GM13976 (cell line): ENCODE data around the gene PEF1.

Source experiments
- DNase-seq: peaks from one replicate; pipeline ENCODE4 v3.0.0; 2012; ENCODE audit warnings: low spot score
- in situ Hi-C: fragments of 300-500 bp; cut with MboI; formaldehyde crosslinking; loops from one replicate; pipeline ENCODE4 v1.12.0; 2022; ENCODE audit warnings: low sequenced_read_pairs, mixed read lengths, inconsistent platforms; ENCODE audit not compliant: unreplicated experiment
- TF ChIP-seq, protein P1 (sequence below): IDR thresholded peaks from 2 replicates; pipeline ENCODE4 v1.5.1; 2012; ENCODE audit warnings: borderline replicate concordance, mild to moderate bottlenecking; ENCODE audit not compliant: insufficient read depth; ENCODE audit errors: extremely low read depth, missing control alignments, control extremely low read depth

Gene PEF1

DNA sequence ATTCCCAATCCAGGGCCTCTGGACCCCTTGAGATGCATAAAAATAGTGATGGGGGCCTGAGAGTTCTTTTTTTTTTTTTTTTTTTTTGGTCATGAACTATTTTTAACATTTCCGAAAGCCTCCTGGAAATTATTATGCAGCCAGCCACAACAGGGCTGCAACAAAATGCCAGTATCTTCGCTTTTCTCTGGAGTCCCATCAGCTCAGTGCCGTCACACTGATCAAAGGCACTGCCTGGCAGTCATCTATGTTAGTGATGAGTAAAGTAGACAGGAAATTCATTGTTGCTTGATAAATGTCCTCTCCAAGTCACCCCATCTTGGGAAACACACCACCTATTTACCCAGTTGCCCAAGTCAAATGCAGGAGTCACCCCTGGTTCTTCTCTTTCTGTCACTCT, 15.2 kb upstream of the PEF1 start:
- TF ChIP-seq, protein P1, sequence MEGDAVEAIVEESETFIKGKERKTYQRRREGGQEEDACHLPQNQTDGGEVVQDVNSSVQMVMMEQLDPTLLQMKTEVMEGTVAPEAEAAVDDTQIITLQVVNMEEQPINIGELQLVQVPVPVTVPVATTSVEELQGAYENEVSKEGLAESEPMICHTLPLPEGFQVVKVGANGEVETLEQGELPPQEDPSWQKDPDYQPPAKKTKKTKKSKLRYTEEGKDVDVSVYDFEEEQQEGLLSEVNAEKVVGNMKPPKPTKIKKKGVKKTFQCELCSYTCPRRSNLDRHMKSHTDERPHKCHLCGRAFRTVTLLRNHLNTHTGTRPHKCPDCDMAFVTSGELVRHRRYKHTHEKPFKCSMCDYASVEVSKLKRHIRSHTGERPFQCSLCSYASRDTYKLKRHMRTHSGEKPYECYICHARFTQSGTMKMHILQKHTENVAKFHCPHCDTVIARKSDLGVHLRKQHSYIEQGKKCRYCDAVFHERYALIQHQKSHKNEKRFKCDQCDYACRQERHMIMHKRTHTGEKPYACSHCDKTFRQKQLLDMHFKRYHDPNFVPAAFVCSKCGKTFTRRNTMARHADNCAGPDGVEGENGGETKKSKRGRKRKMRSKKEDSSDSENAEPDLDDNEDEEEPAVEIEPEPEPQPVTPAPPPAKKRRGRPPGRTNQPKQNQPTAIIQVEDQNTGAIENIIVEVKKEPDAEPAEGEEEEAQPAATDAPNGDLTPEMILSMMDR = no peak
- DNase-seq = peak; percentile 12
- in situ Hi-C loops = loop anchor here (10.0 to 25.0 kb wide), 2 partner anchors 135 to 302 kb away; no protein-coding TSS in a partner anchor

DNA sequence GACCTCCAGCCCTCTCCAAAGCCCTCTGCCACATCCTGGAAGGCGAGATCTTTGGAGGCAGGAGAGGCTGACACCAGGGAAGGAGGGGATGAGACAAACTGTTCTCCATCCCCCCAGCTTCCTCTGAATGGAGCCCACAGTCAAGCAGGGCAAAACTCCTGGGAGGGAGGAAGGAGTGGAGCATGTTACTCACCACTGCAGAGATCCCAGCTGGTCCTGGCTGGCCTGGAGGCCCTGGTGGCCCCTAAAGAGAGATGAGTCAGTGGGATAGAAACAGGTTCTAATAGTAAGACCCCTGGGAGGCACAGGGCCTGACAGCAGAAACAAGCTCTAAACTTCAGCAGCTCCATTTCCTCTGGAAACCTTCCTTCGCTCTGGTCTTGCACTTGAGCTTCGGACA, 14.0 kb upstream of the PEF1 start:
- DNase-seq = peak; percentile 23
- in situ Hi-C loops = loop anchor here (25.0 kb wide), 1 partner anchor 304 kb away; no protein-coding TSS in a partner anchor
- TF ChIP-seq, protein P1 = no peak

DNA sequence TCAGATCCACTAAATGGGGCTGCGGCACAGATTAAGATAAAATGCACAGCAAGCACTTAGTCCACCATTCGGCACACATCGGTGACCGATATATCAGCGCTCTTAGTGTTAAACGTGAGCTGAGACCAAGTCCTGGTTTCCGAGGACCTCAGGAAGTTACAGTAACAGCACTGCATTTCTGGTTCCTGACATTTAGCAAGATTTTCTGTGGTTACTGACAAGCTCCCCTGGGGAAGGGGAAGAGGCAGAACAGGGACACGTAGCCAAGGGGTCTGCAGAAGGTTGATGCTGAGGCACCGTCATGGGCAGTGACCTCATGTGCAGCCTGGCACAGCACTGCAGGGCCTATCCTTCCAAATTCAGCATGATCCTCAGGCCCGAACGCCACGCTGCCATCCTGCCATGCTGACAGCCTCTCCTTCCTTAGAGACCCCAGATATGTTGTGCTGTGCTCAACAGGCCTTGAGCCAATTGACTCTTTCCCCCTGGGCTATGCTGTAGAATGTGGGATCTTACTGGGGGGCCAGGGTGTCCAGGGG, 13.4 kb upstream of the PEF1 start:
- peak; percentile 12 for DNase-seq
- in situ Hi-C loops = loop anchor here (25.0 kb wide), 1 partner anchor 304 kb away; no protein-coding TSS in a partner anchor

DNA sequence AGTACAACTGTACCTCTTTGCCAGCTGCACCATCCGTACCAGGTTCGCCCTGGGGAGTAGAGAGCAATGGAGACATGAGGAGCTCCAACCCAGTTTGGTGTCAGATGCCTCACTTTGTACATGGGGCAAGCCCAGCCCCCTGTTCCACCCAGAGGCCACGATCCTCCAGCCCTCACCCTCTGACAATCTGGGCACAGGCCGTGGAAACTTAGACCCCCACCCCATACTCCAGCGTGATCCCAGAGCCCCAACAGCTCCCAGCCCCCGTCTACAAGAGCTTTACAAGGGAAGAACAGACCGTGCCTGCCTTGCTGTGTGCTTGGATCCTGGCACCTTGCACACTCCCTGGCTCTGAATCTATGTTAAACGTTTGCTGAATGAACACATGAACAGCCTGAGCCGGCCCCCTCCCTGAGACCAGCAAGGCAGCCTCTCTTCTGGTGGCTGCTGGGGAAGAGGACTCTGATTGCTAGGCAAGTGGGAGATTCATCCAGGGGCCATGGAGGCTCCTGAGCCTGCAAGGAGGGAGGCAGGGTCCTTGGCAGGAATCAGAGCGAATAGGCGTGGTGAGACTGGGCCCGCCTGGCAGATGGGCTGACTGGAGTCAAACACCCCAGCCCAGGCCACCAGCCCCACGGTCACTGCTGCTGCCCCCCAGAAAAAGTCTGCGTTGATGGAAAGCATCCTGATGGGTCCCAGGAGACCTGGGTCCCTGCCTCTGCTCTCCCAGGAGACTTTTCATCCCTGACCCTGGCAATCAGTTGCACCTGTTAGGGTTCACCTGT, 12.5 kb upstream of the PEF1 start:
- TF ChIP-seq, protein P1 = no peak
- in situ Hi-C loops = loop anchor here (25.0 kb wide), 1 partner anchor 305 kb away; no protein-coding TSS in a partner anchor
- peak; percentile 22 for DNase-seq

More for the DNA sequence above, 13.4 kb upstream of the PEF1 start:
- TF ChIP-seq, protein P1 = no peak

DNA sequence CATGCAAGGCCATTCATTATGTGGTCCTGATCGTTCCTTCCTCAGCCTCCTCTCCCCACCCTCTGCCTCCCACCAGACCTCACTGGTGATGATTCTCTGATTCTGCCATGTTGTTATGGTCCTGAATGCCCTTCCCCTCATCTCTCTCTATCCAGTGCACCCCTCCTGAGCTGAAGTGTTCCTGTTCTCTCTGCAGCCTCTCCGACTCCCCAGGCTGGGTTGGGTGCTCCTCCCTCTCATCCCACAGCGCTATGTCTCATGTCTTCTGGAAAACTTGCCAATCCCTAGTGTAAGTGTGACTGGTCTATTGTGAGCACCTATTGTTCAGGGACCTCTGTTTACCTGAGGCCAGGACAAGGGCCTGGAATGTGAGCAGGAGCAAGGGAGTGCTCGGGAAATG, 11.1 kb upstream of the PEF1 start:
- no peak for DNase-seq
- TF ChIP-seq, protein P1 = no peak
- in situ Hi-C loops = loop anchor here (25.0 kb wide), 1 partner anchor 307 kb away; no protein-coding TSS in a partner anchor

DNA sequence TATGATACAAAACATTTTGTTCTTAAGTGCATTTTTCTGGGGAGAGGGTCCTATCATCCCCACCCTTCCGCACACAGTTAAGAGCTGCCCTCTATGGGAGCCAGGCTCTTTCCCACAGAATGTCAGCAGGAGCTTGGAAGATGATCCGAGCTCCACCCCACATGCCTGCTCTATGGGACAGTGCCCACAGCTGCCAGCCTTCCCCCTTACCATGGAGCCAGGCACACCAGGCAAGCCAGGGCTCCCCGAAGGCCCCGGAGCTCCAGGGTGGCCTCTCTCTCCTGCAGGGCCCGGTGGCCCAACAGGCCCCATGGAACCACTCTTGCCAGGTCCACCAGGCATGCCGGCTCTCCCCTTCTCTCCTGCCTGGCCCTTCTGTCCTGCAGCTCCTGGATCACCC, 10.4 kb upstream of the PEF1 start:
- TF ChIP-seq, protein P1 = no peak
- in situ Hi-C loops = loop anchor here (25.0 kb wide), 1 partner anchor 307 kb away; no protein-coding TSS in a partner anchor
- DNase-seq = peak; percentile 19
